NCI-H446 (cell line): ENCODE data around the gene DPH5.

Experiments
- DNase-seq, 2 experiments: peaks; one replicate each; lab custom pipeline; 2025; lab: John Stamatoyannopoulos, UW

The DPH5 gene

DNA sequence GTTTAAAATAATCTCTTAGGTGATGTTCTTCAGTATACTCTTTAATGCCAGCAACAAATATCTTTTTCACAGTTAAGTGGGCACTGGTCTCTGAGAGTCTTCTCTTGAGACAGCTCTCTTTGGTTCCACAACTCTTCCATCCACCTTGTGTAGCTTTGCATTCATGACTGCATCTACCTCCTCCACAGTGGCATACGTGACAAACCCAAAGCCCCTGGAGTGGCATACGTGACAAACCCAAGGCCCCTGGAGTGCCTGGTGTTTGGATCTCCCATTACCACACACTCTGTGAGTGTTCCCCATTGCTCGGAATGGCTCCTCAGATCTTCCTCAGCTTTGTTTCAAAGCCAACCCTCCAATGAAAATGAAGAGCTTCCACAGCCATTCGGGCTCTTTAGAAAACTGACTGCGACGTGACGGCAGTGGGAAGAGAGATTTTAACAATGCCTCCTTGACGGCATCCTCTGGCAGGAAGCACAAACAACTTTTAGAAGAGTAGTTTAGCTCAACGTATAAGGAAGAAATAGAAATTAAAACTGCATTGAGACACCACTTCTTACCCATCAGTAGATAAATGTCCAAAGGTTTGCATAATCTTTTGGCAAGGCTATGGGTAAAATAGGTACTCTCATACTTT lies 83.9 kb downstream of the DPH5 start:
- no peak for DNase-seq

DNA sequence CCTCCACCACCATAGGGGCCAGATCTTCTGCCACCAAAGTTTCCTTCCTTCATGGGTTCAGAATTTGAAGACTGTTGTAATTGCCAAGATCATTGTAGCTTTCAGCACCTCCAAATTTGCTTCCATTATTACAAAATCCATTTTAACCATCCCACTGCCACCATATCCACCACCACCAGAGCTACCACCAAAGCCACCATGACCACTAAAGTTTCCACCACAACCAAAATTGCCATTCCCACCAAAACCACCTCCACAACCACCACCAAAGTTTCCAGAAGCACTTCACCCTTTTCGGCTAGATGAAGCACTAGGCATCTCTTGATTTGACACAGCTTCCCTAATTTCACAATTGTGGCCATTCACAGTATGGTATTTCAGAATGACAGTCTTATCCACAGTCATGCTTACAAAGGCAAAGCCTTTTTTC lies 84.5 kb downstream of the DPH5 start:
- no peak for DNase-seq
